Measurements from ENCODE around the gene C6orf132. TPM values are rescaled to one million over a fixed set of nuclear protein-coding genes. Genes with fewer than 3 reads are reported as not detected.

The C6orf132 gene
- total RNA-seq, 1 experiment from 2014 or later, result 48.4 TPM

- H3K14ac ChIP-seq (ENCODE audit: insufficient read depth, low read length), result no peak overlapping the region
- no peaks in the 10 kb centered on the region for H3K79me2 ChIP-seq (ENCODE audit: insufficient read depth, low read length)
- Mint-ChIP-seq H3K27ac (no peak overlapping the region; a peak in 1 of 7 replicates), H3K4me1 (no peaks in the 10 kb centered on the region), H3K4me3 (no peak overlapping the region), H3K27me3 (ENCODE audit: low read depth) (peaks cover under 1% of the 10 kb centered on the region; the same call in 1 of the 2 replicates), H3K9me3 (no peaks in the 10 kb centered on the region), H3K36me3 (ENCODE audit: insufficient read depth in 1 of 3, low read depth in 3 of 3) (peaks cover 10 to 38% (median 33%) of the 10 kb centered on the region in 3 experiments; a peak in 6 of 7 replicates)
- H3K27ac ChIP-seq (ENCODE audit: insufficient read length, low read depth, low read length), result no peak overlapping the region
- no peak overlapping the region for H4K8ac ChIP-seq (replicated peaks; ENCODE audit: insufficient read length, low read depth, low read length)
- no peak overlapping the region for H4K5ac ChIP-seq (ENCODE audit: insufficient read length, low read depth, low read length)
- H2AK5ac ChIP-seq (ENCODE audit: insufficient read length, low read length), result no peak overlapping the region
- H2BK120ac ChIP-seq (ENCODE audit: low read depth, low read length, poor library complexity, severe bottlenecking), result no peak overlapping the region
- H2BK12ac ChIP-seq (ENCODE audit: insufficient read length, low read depth, low read length), result no peak overlapping the region
- H3K9me3 ChIP-seq (ENCODE audit: control insufficient read depth, low read depth, low read length), result no peaks in the 10 kb centered on the region
- no peaks in the 10 kb centered on the region for H4K20me1 ChIP-seq (ENCODE audit: control insufficient read depth, insufficient read depth, insufficient read length)
- no peak overlapping the region for H2BK5ac ChIP-seq (ENCODE audit: insufficient read length, low read length)
- no peaks in the 10 kb centered on the region for H3K27me3 ChIP-seq (ENCODE audit: insufficient read depth, low read length)
- H3K79me1 ChIP-seq (ENCODE audit: insufficient read depth, low read depth, low read length, poor library complexity, severe bottlenecking), result no peaks in the 10 kb centered on the region
- no peak for TF ChIP-seq CTCF (conservative IDR thresholded peaks at IDR 0.05)
- no peak overlapping the region for H2BK15ac ChIP-seq (ENCODE audit: low read depth, low read length)
- no peaks in the 10 kb centered on the region for H3K23me2 ChIP-seq (ENCODE audit: insufficient read length, low read depth, low read length, poor library complexity, severe bottlenecking)
- no peak overlapping the region for H3K4ac ChIP-seq (ENCODE audit: low read depth, low read length)
- H3K23ac ChIP-seq (ENCODE audit: insufficient read length, low read depth, low read length), result no peak overlapping the region
- no peak overlapping the region for H2BK20ac ChIP-seq (ENCODE audit: low read depth, low read length, poor library complexity, severe bottlenecking)
- no peak overlapping the region for H4K91ac ChIP-seq (ENCODE audit: insufficient read length, low read depth, low read length)
- no peak overlapping the region for H3K56ac ChIP-seq (ENCODE audit: insufficient read length, low read depth, low read length)
- no peak overlapping the region for H3K4me2 ChIP-seq (ENCODE audit: insufficient read depth, insufficient read length, low read length)
- H3T11ph ChIP-seq (ENCODE audit: low read length), result no peak overlapping the region
- H3K4me1 ChIP-seq (ENCODE audit: insufficient read depth, low read length), result no peaks in the 10 kb centered on the region
- no peak overlapping the region for H3K9ac ChIP-seq (ENCODE audit: extremely low read depth, insufficient read length, low read length)
- H3K18ac ChIP-seq (ENCODE audit: insufficient read length, low read depth, low read length), result no peak overlapping the region
- H2AFZ ChIP-seq (ENCODE audit: low read length), result no peak overlapping the region
- WGBS (ENCODE audit: extremely low coverage, insufficient read length, low lambda C conversion rate), result no CpG with 5 or more reads among the region's 10 CpGs
- DNase-seq, result no peak
These were observed 62.4 kb downstream of the C6orf132 start for GRCh38 chr6:42079941-42080464.
